CD14-positive monocyte (primary cell): Measurements from ENCODE around the gene MGAT4A. TPM values are rescaled to one million over a fixed set of nuclear protein-coding genes. Genes with fewer than 3 reads are reported as not detected.

Source experiments
- DNase-seq, 3 donors: peaks; one replicate each; pipeline ENCODE4 v3.0.0-alpha.2; 2011 to 2022
- H2AFZ ChIP-seq: 2 replicates; pipeline ENCODE4 v1.6.0; 2012; ENCODE audit warnings: mild to moderate bottlenecking, low read depth, low read length, inconsistent platforms; ENCODE audit not compliant: insufficient read depth, poor library complexity, severe bottlenecking
- H3K27ac ChIP-seq, 2 donors: 1 replicate in 1 of 2; 2 replicates in 1 of 2; pipeline ENCODE4 v1.5.1; 2012 to 2013; ENCODE audit warnings: low read length in 2 of 2, control low read depth in 1 of 2, inconsistent platforms in 1 of 2, low read depth in 1 of 2, mild to moderate bottlenecking in 1 of 2
- H3K27me3 ChIP-seq, 2 donors: one replicate each; pipeline versions ENCODE4 v1.6.0 to v1.6.1; 2011 to 2013; ENCODE audit warnings: low read length in 2 of 2; ENCODE audit not compliant: control insufficient read depth in 2 of 2, insufficient read depth in 2 of 2
- H3K36me3 ChIP-seq, 2 donors: replicated peaks in 1 of 2; 1 replicate in 1 of 2; 2 replicates in 1 of 2; pipeline versions ENCODE4 v1.5.1 to v1.6.1; 2012 to 2013; ENCODE audit warnings: low read length in 2 of 2, control low read depth in 1 of 2, inconsistent platforms in 1 of 2, mild to moderate bottlenecking in 1 of 2; ENCODE audit not compliant: insufficient read depth in 2 of 2, control insufficient read depth in 1 of 2
- H3K4me1 ChIP-seq, 2 donors: 1 replicate in 1 of 2; 2 replicates in 1 of 2; pipeline versions ENCODE4 v1.5.1 to v1.6.1; 2012 to 2013; ENCODE audit warnings: low read length in 2 of 2, control low read depth in 1 of 2, inconsistent platforms in 1 of 2, mild to moderate bottlenecking in 1 of 2, moderate library complexity in 1 of 2; ENCODE audit not compliant: insufficient read depth in 2 of 2, control insufficient read depth in 1 of 2
- H3K4me2 ChIP-seq: replicated peaks from 2 replicates; pipeline ENCODE3; 2012; ENCODE audit warnings: low read length, moderate library complexity, mild to moderate bottlenecking; ENCODE audit not compliant: poor library complexity, severe bottlenecking; ENCODE audit errors: extremely low read depth
- H3K4me3 ChIP-seq, 3 experiments: fragments of 200-600 bp in 1 of 3; sonication (generic) in 1 of 3; replicated peaks in 1 of 3; 1 replicate in 2 of 3; 2 replicates in 1 of 3; pipeline ENCODE4 v1.5.1; 2011 to 2013; ENCODE audit warnings: low read length in 3 of 3, mild to moderate bottlenecking in 3 of 3, control low read depth in 2 of 3, low read depth in 2 of 3, inconsistent platforms in 1 of 3, moderate library complexity in 1 of 3
- H3K79me2 ChIP-seq: 2 replicates; pipeline ENCODE4 v1.6.0; 2012; ENCODE audit warnings: mild to moderate bottlenecking, control low read depth, inconsistent platforms, low read length, moderate library complexity; ENCODE audit not compliant: insufficient read depth
- H3K9ac ChIP-seq: 2 replicates; pipeline ENCODE4 v1.6.0; 2017; ENCODE audit warnings: low read length, mild to moderate bottlenecking; ENCODE audit not compliant: insufficient read depth, poor library complexity, severe bottlenecking
- H3K9me3 ChIP-seq, 2 donors: replicated peaks in 1 of 2; 1 replicate in 1 of 2; 2 replicates in 1 of 2; pipeline versions ENCODE4 v1.5.1 to v1.6.1; 2012 to 2013; ENCODE audit warnings: low read length in 2 of 2, control low read depth in 1 of 2; ENCODE audit not compliant: control insufficient read depth in 1 of 2, insufficient read depth in 1 of 2
- H4K20me1 ChIP-seq: 2 replicates; pipeline ENCODE4 v1.6.0; 2012; ENCODE audit warnings: mild to moderate bottlenecking, low read length, control low read depth, moderate library complexity; ENCODE audit not compliant: insufficient read depth
- H3K27ac Mint-ChIP-seq, 7 donors: one replicate each; pipeline ENCODE4 v1.8.0; 2020; ENCODE audit warnings: mild to moderate bottlenecking in 7 of 7, mixed read lengths in 7 of 7, moderate library complexity in 6 of 7, inconsistent platforms in 2 of 7
- H3K27me3 Mint-ChIP-seq, 3 donors: one replicate each; pipeline ENCODE4 v1.8.0; 2021 to 2022; ENCODE audit warnings: low read depth in 3 of 3, mild to moderate bottlenecking in 3 of 3, mixed read lengths in 3 of 3, moderate library complexity in 3 of 3, inconsistent platforms in 1 of 3
- H3K36me3 Mint-ChIP-seq, 2 donors: one replicate each; pipeline ENCODE4 v1.8.0; 2020; ENCODE audit warnings: mixed read lengths in 2 of 2, inconsistent platforms in 1 of 2, mild to moderate bottlenecking in 1 of 2
- H3K4me1 Mint-ChIP-seq: one replicate; pipeline ENCODE4 v1.8.0; 2020; ENCODE audit warnings: mild to moderate bottlenecking, mixed read lengths
- H3K4me3 Mint-ChIP-seq, 2 donors: one replicate each; pipeline ENCODE4 v1.8.0; 2020; ENCODE audit warnings: mild to moderate bottlenecking in 2 of 2, mixed read lengths in 2 of 2, moderate library complexity in 1 of 2
- H3K9me3 Mint-ChIP-seq, 7 donors: one replicate each; pipeline ENCODE4 v1.8.0; 2020 to 2022; ENCODE audit warnings: mixed read lengths in 7 of 7, mild to moderate bottlenecking in 6 of 7, moderate library complexity in 6 of 7, inconsistent platforms in 2 of 7
- CTCF ChIP-seq: fragments of 200-600 bp; IDR thresholded peaks from one replicate; pipeline ENCODE4 v1.8.0; 2022; ENCODE audit warnings: antibody characterized with exemption, mild to moderate bottlenecking
- WGBS: methylation state at CpG from one replicate; pipeline ENCODE4 v1.1.5; 2013; ENCODE audit warnings: missing lambda C conversion rate; ENCODE audit not compliant: insufficient coverage; 5-methylcytosine and 5-hydroxymethylcytosine counted together
- intact Hi-C, 2 donors: fragments of 100-400 bp; cut with micrococcal nuclease; formaldehyde crosslinking; loops; one replicate each; pipeline versions ENCODE4 v1.15.0 to v1.15.1; 2023
- polyA plus RNA-seq, 3 donors: library from polyadenylated mRNA; depleted of rRNA in 1 of 3; unstranded in 2 of 3; stranded (reverse) in 1 of 3; fragments of 300-500 nt in 2 of 3; fragments of >200 nt in 1 of 3; fragmentation: Illumina TruSeq in 2 of 3; gene quantifications; 1 replicate in 2 of 3; 2 replicates in 1 of 3; pipeline ENCODE4 v1.2.3, GENCODE V29; 2012 to 2021

The MGAT4A gene
- polyA plus RNA-seq, 3 donors, result 24.3 to 35.9 (median 35.1) TPM

- no peak for DNase-seq
- Mint-ChIP-seq H3K9me3 (no peaks in the 10 kb centered on the region), H3K27me3 (no peaks in the 10 kb centered on the region), H3K36me3 (peaks cover 49 to 69% of the 10 kb centered on the region in 2 donors), H3K27ac (no peak overlapping the region), H3K4me3 (no peak overlapping the region), H3K4me1 (no peaks in the 10 kb centered on the region)
- no peak overlapping the region for H2AFZ ChIP-seq
- H3K4me1 ChIP-seq, result no peaks in the 10 kb centered on the region
- no peak overlapping the region for H3K27ac ChIP-seq
- H3K9me3 ChIP-seq, result no peaks in the 10 kb centered on the region
- H3K9ac ChIP-seq, result no peak overlapping the region
- H3K36me3 ChIP-seq, result peaks cover 47 to 87% of the 10 kb centered on the region in 2 donors
- no peak overlapping the region for H3K4me3 ChIP-seq
- no peaks in the 10 kb centered on the region for H3K79me2 ChIP-seq
- no peak overlapping the region for H3K4me2 ChIP-seq
- intact Hi-C loops, result no loop called here
- no peak for TF ChIP-seq CTCF
- 54% methylated on average over 2 of the region's 5 CpGs for whole genome bisulfite sequencing
- H4K20me1 ChIP-seq, result no peaks in the 10 kb centered on the region
- H3K27me3 ChIP-seq, result no peaks in the 10 kb centered on the region
Measured at GRCh38 chr2:98623657-98624056, 107.3 kb downstream of the MGAT4A start.

- no peaks in the 10 kb centered on the region for H3K27me3 Mint-ChIP-seq
- intact Hi-C loops, result no loop called here
- Histone ChIP-seq H3K27ac (no peak overlapping the region), H3K36me3 (peaks cover 81 to 100% of the 10 kb centered on the region in 2 donors), H2AFZ (no peak overlapping the region), H3K4me1 (no peaks in the 10 kb centered on the region), H3K4me2 (no peak overlapping the region), H3K9me3 (no peaks in the 10 kb centered on the region), H3K79me2 (no peaks in the 10 kb centered on the region), H3K4me3 (no peak overlapping the region), H3K27me3 (no peaks in the 10 kb centered on the region), H4K20me1 (peaks cover 6% of the 10 kb centered on the region), H3K9ac (no peak overlapping the region)
- TF ChIP-seq CTCF, result no peak
- no CpG with 5 or more reads among the region's 5 CpGs for WGBS
- H3K4me3 Mint-ChIP-seq, result no peak overlapping the region
- DNase-seq, result no peak
- no peaks in the 10 kb centered on the region for H3K9me3 Mint-ChIP-seq
- peaks cover 75 to 81% of the 10 kb centered on the region in 2 donors for H3K36me3 Mint-ChIP-seq
- H3K4me1 Mint-ChIP-seq, result no peaks in the 10 kb centered on the region
- H3K27ac Mint-ChIP-seq, result no peak overlapping the region
Measured at GRCh38 chr2:98617149-98617548, 113.8 kb downstream of the MGAT4A start.
